ENCODE results near the gene TTYH1. TPM values are rescaled to one million over a fixed set of nuclear protein-coding genes. Genes with fewer than 3 reads are reported as not detected.

TTYH1 gene
- total and polyA plus RNA-seq, 2 donors (not counting 3 experiments of a cell fraction or from before 2014, with no cell fraction given), result not detected

GRCh38 chr19:54464630-54465425 lies 49.6 kb downstream of the TTYH1 start:
- FAIRE-seq, result no peak

More at GRCh38 chr19:54464630-54465425, 49.6 kb downstream of the TTYH1 start:
- Histone ChIP-seq H2AFZ (ENCODE audit: low read depth, low read length) (peak overlapping the region; percentile 33), H3K9me3 (replicated peaks; ENCODE audit: control insufficient read depth, insufficient read depth, low read length) (no peaks in the 10 kb centered on the region), H3K9ac (replicated peaks; ENCODE audit: extremely low read depth, insufficient read depth, low read length) (peak overlapping the region; percentile 17), H3K4me2 (ENCODE audit: insufficient read depth, low read length) (peak overlapping the region; percentile 66), H3K27ac (ENCODE audit: insufficient read depth, low read depth, low read length) (peak overlapping the region; percentile 85), H4K20me1 (replicated peaks; ENCODE audit: control insufficient read depth, extremely low read depth, insufficient read depth, low read length) (no peaks in the 10 kb centered on the region), H3K4me1 (ENCODE audit: control insufficient read depth, extremely low read depth, insufficient read depth, low read length) (peaks cover 37% of the 10 kb centered on the region), H3K27me3 (ENCODE audit: control insufficient read depth in 2 of 2, insufficient read depth in 2 of 2, low read length in 2 of 2) (no peaks in the 10 kb centered on the region), H3K9me1 (replicated peaks; ENCODE audit: control insufficient read depth, extremely low read depth, insufficient read depth, low read length) (no peaks in the 10 kb centered on the region), H3K36me3 (ENCODE audit: control insufficient read depth in 2 of 2, extremely low read depth in 1 of 2, insufficient read depth in 2 of 2, low read length in 2 of 2) (peaks cover 0 to 13% of the 10 kb centered on the region in 2 experiments), H3K4me3 (replicated peaks in 1 of 3; ENCODE audit: insufficient read depth in 1 of 3, low read depth in 1 of 3, low read length in 3 of 3) (peak overlapping the region; percentile 12 to 38 (median 28)), H3K79me2 (ENCODE audit: control insufficient read depth, insufficient read depth, low read length) (peaks cover 9% of the 10 kb centered on the region)
- ChIA-PET CTCF (no interaction called here), POLR2A (no interaction called here)
- BruUV-seq (replicated peaks), result no TSS peak
- dilution Hi-C loops (cut with MboI; ENCODE audit: extremely low pct_ligation_motif_present, low sequenced_read_pairs), result no loop called here
- TF ChIP-seq POLR2AphosphoS5 (IDR thresholded peaks at IDR 0.05; ENCODE audit: insufficient read depth, low read depth, low read length), result peak; percentile 20
- TF ChIP-seq, protein P1, sequence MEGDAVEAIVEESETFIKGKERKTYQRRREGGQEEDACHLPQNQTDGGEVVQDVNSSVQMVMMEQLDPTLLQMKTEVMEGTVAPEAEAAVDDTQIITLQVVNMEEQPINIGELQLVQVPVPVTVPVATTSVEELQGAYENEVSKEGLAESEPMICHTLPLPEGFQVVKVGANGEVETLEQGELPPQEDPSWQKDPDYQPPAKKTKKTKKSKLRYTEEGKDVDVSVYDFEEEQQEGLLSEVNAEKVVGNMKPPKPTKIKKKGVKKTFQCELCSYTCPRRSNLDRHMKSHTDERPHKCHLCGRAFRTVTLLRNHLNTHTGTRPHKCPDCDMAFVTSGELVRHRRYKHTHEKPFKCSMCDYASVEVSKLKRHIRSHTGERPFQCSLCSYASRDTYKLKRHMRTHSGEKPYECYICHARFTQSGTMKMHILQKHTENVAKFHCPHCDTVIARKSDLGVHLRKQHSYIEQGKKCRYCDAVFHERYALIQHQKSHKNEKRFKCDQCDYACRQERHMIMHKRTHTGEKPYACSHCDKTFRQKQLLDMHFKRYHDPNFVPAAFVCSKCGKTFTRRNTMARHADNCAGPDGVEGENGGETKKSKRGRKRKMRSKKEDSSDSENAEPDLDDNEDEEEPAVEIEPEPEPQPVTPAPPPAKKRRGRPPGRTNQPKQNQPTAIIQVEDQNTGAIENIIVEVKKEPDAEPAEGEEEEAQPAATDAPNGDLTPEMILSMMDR (IDR thresholded peaks at IDR 0.05; ENCODE audit: extremely low read depth in 1 of 2, insufficient read depth in 1 of 2, low read depth in 1 of 2, low read length in 2 of 2), result no peak
- intact Hi-C loops (cut with micrococcal nuclease), result loop anchor here (5.0 to 10.0 kb wide), 5 partner anchors 597 to 1190 kb away; partner anchors contain the start of genes MYADM, PPP1R12C, RDH13 and U2AF2
- DNase-seq (ENCODE audit: low read depth, low spot score), result peak; percentile 72
